Measurements from ENCODE around the gene KCTD11.

Gene KCTD11

GRCh38 chr17:7380321-7380720 is 28.4 kb downstream of the KCTD11 start:
- DNase-seq = no peak

GRCh38 chr17:7380855-7381683 is 29.1 kb downstream of the KCTD11 start, which contains the start of gene TNK1:
TNK1 (plus strand) TSS chr17:7381089; CDS start chr17:7382927, 1,838 bp downstream.
- no peak for DNase-seq

DNA sequence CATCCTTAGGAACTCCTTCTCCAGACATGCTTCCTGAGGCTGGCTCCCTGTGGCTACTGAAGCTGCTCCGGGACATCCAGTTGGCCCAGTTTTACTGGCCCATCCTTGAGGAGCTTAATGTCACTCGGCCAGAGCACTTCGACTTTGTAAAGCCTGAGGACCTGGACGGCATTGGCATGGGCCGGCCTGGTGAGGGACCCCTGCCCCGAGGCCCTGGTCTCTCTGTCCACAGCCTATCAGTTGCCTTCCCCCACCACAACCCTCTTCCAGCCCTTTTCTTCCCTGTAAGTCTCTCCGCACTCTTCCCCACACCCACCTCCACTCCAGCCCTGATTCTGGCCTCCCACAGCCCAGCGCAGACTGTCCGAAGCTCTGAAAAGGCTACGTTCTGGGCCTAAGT is 30.9 kb downstream of the KCTD11 start:
- no peak for DNase-seq

DNA sequence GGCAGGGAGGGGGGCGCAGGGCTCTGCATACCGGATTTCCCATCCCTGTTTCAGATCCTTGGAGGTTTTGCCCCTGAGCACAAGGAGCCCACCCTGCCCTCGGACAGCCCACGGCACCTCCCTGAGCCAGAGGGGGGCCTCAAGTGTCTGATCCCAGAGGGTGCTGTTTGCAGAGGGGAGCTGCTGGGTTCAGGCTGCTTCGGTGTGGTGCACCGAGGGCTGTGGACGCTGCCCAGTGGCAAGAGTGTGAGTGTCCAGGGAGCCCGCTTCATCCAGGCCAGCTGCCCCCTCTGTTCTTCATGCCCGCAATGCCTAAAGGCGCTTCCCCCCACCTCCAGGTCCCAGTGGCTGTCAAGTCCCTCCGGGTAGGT is 31.4 kb downstream of the KCTD11 start:
- no peak for DNase-seq

- peak; percentile 61 to 85 (median 75) for DNase-seq
Measured at GRCh38 chr17:7383742-7384488, 32.0 kb downstream of the KCTD11 start.

DNA sequence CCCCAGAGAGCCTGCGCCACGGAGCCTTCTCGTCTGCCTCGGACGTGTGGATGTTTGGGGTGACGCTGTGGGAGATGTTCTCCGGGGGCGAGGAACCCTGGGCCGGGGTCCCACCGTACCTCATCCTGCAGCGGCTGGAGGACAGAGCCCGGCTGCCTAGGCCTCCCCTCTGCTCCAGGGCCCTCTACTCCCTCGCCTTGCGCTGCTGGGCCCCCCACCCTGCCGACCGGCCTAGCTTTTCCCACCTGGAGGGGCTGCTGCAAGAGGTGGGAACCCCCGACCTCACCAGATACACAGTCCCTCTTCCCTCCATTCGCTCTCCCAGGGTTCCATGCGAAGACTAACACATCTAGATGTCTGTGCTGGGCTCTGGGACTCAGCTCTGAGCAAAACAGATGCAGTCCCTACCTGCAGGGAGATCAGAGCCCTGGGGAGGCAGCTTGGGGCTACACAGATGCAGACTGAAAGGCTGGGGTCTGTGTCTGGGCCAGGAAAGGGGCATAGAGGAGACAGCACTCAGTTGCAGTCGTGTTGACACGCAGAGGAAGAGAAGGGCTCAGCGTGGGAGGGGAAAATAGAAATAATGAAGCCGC is 32.6 kb downstream of the KCTD11 start:
- DNase-seq = no peak

DNA sequence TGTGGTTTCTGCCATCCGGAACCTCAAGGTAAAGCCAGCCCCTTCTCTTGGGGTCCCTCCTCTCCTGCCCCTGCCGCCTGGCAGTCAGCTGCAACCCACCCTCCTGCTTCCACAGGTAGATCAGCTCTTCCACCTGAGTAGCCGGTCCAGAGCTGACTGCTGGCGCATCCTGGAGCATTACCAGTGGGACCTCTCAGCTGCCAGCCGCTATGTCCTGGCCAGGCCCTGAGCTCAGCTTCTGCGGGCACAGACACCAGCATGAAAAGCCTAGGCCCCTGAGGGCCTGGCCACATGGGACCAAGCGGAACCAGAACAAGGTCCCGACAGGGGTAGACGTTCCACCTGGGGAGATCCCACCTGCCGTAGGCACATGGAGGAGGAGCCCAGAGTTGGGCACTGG is 36.9 kb downstream of the KCTD11 start:
- DNase-seq = no peak

DNA sequence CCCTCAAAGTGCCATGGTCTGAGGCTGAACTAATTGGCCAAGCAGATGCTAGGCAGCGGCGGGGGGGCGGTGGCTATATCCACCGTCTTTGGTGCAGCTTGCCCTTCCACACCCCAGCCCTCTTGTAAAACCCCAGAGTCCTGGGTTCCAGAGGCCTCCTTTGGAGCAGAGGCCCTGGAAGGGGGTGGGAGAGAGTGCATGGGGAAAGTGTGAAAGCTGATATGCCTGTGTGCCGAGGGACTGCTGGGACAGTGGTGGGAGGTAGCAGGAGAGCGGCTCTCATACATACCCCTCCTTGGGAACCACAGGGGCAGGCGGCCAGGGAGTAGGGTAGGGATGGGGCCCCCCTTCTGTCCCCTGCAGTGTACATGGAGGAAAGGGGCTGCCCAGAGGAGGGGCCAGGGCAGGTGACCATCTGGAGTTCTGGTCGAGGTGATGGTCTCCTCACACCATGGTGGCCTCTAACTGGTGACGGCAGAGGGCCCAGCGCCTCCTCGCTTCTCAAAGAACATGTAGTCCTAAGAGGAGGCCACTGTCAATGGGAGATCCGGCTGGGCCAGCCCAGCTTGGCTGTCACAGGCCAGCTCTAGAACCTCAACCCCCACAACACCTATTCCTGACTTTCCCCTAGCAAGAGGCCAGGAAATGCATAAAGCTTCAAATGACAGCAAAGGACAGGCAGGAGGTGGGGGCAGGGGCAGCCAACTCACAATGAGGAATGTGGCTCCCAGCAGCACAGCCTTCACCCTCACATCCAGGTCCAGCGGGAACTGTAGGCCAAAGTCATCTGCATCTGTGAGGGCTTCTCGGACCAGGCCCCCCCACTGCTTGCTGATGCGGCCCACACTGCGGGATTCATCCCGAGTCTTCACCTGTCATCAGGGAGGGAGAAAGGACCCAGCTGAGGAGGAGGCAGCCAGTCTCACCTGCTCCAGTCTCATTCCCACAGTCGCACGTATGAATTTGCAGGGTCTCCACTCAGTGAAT is 38.3 kb downstream of the KCTD11 start:
- DNase-seq = no peak

DNA sequence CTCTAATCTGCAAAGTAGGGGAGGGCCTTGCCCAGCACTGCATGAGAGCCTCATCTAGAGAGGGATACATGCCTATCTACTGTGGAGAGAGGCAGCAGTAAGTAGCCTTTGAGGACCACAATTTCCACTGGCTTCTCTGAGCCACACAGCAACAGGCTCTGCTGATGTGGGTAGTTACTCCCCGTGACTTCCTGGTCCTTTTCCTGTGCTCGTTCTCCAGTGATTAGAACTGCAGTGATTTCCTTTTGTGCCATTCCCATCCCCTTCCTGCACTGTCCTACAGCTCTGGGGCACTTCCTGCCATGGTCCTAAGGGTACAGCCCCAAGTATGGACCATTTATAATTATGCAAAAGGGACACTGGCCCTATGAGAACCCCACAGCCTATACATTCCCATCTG is 39.3 kb downstream of the KCTD11 start:
- no peak for DNase-seq

DNA sequence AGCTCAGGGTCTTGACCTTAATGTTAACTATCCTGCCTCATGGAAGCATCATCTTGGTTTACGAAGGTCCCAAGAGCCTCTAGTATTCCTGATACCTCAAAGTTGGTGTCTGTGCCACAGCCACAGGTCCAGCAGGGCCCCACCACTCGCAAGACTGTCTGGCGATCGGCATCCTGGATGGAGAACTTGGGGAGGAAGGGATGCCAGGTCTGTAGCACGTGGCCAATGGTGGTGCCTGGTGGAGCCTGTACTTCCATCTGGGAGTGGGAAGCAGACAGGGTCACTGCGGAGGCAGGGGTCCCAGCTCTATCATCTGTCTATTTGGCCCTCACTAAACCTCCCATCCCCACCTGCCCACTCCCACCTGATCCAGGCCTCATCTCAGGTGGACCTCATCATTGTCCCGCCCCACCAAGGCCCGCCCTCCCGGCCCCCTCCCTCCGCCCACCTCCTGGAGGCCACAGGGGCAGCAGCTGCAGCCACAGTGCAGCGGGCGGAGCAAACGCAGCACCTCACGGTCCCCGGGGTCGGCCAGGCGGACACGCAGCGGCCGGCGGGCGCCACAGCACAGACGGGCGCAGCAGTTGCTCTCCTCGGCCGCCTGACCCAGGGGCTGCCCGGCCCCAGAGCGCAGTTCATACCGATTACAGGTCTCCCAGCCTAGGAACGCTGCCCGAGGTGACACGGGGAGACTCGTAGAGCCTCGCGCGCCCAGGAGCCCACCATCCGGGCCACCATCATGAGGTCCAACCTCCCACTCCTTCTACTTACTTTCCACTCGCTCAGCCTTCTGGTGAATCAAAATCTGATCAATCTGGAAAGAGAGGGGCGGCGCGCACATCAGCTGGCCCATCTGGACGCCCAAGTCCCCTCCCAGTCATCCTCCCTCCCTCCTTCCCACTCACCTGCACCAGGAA is 41.0 kb downstream of the KCTD11 start:
- DNase-seq = no peak

- DNase-seq = peak; percentile 37 to 72 (median 59)
Measured at GRCh38 chr17:7393613-7394451, 41.9 kb downstream of the KCTD11 start.

- peak; percentile 71 to 81 (median 74) for DNase-seq
Measured at GRCh38 chr17:7394452-7395191, 42.7 kb downstream of the KCTD11 start, which contains the start of gene PLSCR3. PLSCR3 (minus strand) TSS chr17:7394525; CDS start chr17:7394110, 415 bp downstream.

- no peak for DNase-seq
Measured at GRCh38 chr17:7396147-7396546, 44.2 kb downstream of the KCTD11 start.

- DNase-seq = no peak
Measured at GRCh38 chr17:7398612-7399011, 46.6 kb downstream of the KCTD11 start.

- DNase-seq = peak in 1 of 5 experiments; percentile 24
Measured at GRCh38 chr17:7403043-7403726, 51.2 kb downstream of the KCTD11 start.

GRCh38 chr17:7403727-7403976 is 51.7 kb downstream of the KCTD11 start:
- DNase-seq = no peak

DNA sequence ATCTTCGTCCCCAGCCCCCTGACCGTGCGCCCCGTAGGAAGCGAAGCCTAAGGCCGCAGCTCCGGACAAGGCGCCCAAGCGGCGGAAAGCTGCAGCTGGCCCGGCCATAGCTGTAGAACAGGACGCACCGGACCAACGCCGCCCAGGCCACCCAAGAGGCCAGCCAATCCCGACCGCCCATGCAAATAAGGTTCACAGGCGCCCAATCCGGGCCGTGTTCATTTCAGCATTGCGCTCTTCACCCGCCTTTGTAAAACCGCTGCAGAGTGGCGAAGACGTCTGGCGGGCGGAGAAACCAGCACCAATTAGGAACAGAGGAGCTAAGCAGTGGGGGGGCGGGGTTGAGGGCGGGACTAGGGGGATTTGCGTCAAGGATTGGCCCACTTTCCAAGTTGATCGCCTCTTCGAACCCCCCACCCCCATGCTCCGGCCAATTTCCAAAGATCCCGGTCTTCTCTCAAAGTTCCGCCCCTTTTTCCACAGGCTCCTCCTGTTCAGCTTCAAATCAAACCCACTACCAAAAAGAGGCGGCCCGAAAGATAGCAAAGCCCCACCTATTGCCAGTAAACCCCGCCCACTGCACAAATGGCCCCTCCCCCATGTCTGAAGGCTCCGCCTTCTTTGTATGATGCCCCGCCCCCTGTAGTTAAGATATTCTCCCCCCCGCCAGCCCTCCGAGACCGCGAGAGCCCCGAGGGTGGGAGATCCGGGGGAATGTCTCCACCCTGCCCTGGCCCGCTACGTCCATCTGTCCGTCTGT is 52.2 kb downstream of the KCTD11 start, which contains the start of gene TMEM256:
Gene TMEM256 (minus strand): TSS at position 121 of the 760 bp plus-strand sequence. CDS start 13 bp downstream, at position 108.
- peak; percentile 90 to 99 (median 92) for DNase-seq

Measured in T-helper 2 cell (primary cell).